ENCODE measurements around the gene KIFC1. TPM values are rescaled to one million over a fixed set of nuclear protein-coding genes. Genes with fewer than 3 reads are reported as not detected.

Gene KIFC1
- total RNA-seq, 2 experiments from 2014 or later: 107 TPM

DNA sequence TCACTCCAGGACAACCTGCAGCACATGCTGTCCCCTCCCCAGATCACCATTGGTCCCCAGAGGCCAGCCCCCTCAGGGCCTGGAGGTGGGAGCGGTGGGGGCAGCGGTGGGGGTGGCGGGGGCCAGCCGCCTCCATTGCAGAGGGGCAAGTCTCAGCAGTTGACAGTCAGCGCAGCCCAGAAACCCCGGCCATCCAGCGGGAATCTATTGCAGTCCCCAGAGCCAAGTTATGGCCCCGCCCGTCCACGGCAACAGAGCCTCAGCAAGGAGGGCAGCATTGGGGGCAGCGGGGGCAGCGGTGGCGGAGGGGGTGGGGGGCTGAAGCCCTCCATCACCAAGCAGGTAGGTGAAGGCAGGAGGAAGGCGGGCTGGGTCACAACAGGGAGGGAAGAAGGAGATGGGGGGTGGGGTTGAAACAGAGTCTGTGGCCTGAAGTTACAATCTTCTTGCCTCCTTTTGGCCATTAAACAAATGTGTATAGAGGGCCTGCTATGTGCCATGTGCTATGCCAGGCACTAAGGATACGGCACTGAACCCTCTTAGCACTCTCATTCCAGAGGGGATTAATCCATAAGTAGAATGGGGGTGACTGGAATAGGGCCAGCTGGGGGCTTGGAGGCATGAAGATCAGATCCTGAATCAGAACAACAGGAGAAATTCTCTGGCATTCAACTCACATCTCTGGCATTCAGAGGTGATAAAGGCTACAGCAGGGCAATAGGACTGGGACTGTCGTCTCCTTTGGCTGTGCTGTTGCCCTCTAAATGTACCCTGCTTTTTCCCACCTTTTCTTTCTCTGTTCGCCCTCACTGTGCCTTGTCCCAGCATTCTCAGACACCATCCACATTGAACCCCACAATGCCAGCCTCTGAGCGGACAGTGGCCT lies 52.2 kb downstream of the KIFC1 start:
- H3K36me3 Mint-ChIP-seq (ENCODE audit: low read depth): peaks cover 14% of the 10 kb centered on the region
- intact Hi-C loops (cut with micrococcal nuclease): no loop called here
- H3K4me3 Mint-ChIP-seq: no peak overlapping the region
- no peak overlapping the region for H3K27ac Mint-ChIP-seq
- DNase-seq: no peak
- H3K9me3 Mint-ChIP-seq: no peaks in the 10 kb centered on the region
- no peaks in the 10 kb centered on the region for H3K4me1 Mint-ChIP-seq (ENCODE audit: low read depth)
- CTCF ChIA-PET: interaction anchor here (0.9 kb wide), 1 partner anchor 25 kb away, joined by 3 read pairs; no protein-coding TSS in a partner anchor
- H3K27me3 Mint-ChIP-seq (ENCODE audit: low read depth): no peaks in the 10 kb centered on the region

DNA sequence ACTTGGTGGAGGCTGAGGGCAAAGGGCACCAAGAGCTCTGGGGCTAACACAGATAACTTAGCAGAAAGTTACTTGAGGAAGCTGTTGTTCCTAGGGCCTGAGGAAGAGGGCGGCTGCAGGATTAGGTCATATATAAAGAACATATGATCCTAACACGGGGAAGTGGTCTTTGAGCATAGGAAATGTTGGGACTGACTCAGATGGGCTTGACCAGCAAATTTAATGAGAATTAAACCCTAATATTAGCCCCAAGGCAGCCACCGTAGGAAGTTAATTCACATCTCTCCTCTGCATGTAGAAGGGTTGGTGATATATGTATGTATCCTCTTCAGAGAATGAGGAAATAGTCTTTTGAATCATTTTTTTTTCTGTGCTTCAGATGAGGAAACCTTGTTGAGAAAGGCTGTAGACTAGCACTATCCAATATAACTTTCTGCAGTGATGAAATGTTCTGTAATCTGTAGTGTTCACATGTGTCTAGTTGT lies 53.5 kb downstream of the KIFC1 start:
- Mint-ChIP-seq H3K27me3 (ENCODE audit: low read depth) (no peaks in the 10 kb centered on the region), H3K4me3 (no peak overlapping the region), H3K9me3 (no peaks in the 10 kb centered on the region), H3K27ac (no peak overlapping the region), H3K36me3 (ENCODE audit: low read depth) (peaks cover 11% of the 10 kb centered on the region), H3K4me1 (ENCODE audit: low read depth) (no peaks in the 10 kb centered on the region)
- intact Hi-C loops (cut with micrococcal nuclease): no loop called here
- CTCF ChIA-PET: no interaction called here
- DNase-seq: no peak

DNA sequence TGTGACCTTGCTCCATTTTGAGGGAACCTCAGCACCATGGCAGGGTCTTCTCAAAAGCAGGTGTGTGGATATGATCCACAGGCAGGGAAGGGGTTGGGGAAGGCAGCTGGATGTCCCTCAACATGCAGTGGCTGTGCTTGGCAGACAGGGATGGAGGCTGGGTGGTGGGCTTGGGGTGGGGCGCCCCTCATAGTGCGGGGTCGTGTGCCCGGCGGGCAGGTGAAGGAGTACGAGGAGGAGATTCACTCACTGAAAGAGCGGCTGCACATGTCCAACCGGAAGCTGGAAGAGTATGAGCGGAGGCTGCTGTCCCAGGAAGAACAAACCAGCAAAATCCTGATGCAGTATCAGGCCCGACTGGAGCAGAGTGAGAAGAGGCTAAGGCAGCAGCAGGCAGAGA lies 54.7 kb downstream of the KIFC1 start:
- Mint-ChIP-seq H3K4me1 (ENCODE audit: low read depth) (peaks cover 4% of the 10 kb centered on the region), H3K27ac (peak overlapping the region; percentile 21), H3K9me3 (no peaks in the 10 kb centered on the region), H3K4me3 (no peak overlapping the region), H3K27me3 (ENCODE audit: low read depth) (no peaks in the 10 kb centered on the region), H3K36me3 (ENCODE audit: low read depth) (peaks cover 11% of the 10 kb centered on the region)
- intact Hi-C loops (cut with micrococcal nuclease): no loop called here
- CTCF ChIA-PET: no interaction called here
- no peak for DNase-seq

DNA sequence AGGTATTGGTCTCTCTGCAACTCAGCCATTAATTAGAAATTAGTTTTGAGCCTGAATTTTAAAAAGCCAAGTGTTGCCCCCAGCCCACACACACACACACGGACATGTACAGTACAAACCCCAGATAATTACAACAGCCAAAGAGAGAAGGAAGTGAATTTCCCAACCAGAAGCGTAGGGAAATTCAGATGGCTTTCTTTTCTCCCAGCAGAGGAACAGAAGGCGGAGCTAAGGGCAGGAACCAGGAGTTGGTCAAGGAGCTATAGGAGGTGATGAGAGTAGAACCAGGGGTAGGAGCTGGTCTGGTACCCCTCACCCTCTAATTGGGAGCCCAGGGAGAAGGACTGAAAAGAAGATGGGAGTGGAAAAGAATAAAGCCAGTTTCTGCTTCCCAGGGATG lies 58.8 kb downstream of the KIFC1 start:
- H3K4me3 Mint-ChIP-seq: no peak overlapping the region
- intact Hi-C loops (cut with micrococcal nuclease): no loop called here
- H3K4me1 Mint-ChIP-seq (ENCODE audit: low read depth): peaks cover 27% of the 10 kb centered on the region
- no peaks in the 10 kb centered on the region for H3K27me3 Mint-ChIP-seq (ENCODE audit: low read depth)
- peak overlapping the region; percentile 20 for H3K27ac Mint-ChIP-seq
- H3K36me3 Mint-ChIP-seq (ENCODE audit: low read depth): peaks cover 11% of the 10 kb centered on the region
- CTCF ChIA-PET: interaction anchor here (0.6 to 1.3 kb wide), 2 partner anchors 24 to 115 kb away, joined by 4 read pairs; no protein-coding TSS in a partner anchor
- no peak for DNase-seq
- no peaks in the 10 kb centered on the region for H3K9me3 Mint-ChIP-seq

DNA sequence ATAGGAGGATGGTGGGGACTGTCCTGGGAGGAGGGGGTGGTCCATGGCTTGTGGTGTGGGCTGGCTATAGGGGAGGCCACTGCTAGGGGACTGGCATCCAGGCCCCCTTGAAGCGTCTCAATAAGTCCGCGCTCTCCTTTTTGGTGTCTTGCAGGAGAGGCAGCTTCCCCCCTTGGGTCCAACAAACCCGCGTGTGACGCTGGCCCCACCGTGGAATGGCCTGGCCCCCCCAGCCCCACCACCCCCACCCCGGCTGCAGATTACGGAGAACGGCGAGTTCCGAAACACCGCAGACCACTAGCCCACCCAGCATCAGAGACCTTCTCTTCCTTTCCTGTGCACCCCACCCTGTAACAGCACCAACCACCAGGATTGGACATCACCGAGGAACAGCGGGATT lies 60.0 kb downstream of the KIFC1 start:
- Mint-ChIP-seq H3K36me3 (ENCODE audit: low read depth) (peaks cover 19% of the 10 kb centered on the region), H3K9me3 (no peaks in the 10 kb centered on the region), H3K4me3 (no peak overlapping the region), H3K27me3 (ENCODE audit: low read depth) (no peaks in the 10 kb centered on the region), H3K27ac (no peak overlapping the region), H3K4me1 (ENCODE audit: low read depth) (peaks cover 38% of the 10 kb centered on the region)
- intact Hi-C loops (cut with micrococcal nuclease): no loop called here
- no peak for DNase-seq
- CTCF ChIA-PET: no interaction called here

DNA sequence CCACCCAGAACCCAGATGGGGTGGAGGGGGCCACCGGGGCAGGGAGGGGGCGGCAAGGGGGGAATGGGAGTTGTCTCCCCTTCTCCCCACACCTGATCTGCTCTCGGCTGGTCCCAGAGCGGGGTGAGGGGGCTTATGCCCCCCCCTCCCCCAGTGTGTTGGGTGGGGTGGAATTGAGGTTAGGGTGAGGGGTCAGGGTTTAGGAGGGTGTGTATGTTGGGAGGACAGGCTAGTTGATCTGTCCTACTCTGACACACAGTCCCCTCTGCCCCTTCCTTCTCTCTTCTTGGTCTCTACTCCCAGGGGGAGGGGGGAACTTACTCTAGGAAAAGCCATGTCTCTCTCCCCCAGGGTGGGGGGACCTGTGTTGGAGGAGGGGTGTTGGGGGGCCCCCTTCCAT lies 60.9 kb downstream of the KIFC1 start:
- no peaks in the 10 kb centered on the region for H3K27me3 Mint-ChIP-seq (ENCODE audit: low read depth)
- no peak overlapping the region for H3K4me3 Mint-ChIP-seq
- CTCF ChIA-PET: no interaction called here
- H3K9me3 Mint-ChIP-seq: no peaks in the 10 kb centered on the region
- intact Hi-C loops (cut with micrococcal nuclease): no loop called here
- H3K27ac Mint-ChIP-seq: no peak overlapping the region
- H3K36me3 Mint-ChIP-seq (ENCODE audit: low read depth): peaks cover 23% of the 10 kb centered on the region
- peaks cover 47% of the 10 kb centered on the region for H3K4me1 Mint-ChIP-seq (ENCODE audit: low read depth)
- no peak for DNase-seq

DNA sequence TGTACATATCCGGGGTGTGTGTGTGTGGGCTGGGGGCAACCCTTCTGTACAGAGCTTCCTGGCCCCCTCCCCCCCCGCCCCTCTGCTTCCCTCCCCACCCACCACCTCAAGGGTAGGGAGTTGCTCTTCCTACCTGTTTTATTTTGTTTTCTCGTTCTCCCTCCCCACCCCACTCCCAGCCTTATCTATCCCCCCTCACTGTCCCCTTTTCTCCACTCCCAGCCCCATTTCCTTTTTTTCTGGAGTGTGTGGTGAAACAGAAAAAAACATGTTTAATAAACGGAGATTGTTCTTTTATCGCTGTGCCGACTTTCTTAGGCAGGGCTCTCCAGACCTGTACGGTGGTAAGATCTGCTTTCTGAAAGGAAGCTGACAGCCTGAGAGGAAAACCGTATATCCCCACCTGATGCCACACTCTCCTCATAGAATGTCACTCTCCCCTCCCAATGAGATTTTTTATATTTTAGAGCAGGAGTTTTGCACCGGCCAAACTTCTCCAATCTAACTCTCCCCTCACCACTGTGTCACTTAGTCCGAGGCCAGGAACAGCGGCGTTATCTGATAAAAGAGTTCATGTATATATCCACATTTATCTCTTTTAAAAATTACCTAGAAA lies 61.9 kb downstream of the KIFC1 start:
- Mint-ChIP-seq H3K27me3 (ENCODE audit: low read depth) (no peaks in the 10 kb centered on the region), H3K4me3 (peak overlapping the region; percentile 87), H3K9me3 (no peaks in the 10 kb centered on the region), H3K27ac (peak overlapping the region; percentile 85), H3K4me1 (ENCODE audit: low read depth) (peaks cover 47% of the 10 kb centered on the region), H3K36me3 (ENCODE audit: low read depth) (peaks cover 19% of the 10 kb centered on the region)
- intact Hi-C loops (cut with micrococcal nuclease): loop anchor here (1.0 kb wide), 5 partner anchors 22 to 118 kb away; partner anchors contain the start of genes CUTA and KIFC1
- no peak for DNase-seq
- CTCF ChIA-PET: interaction anchor here (1.1 kb wide), 1 partner anchor 247 kb away, joined by 4 read pairs; no protein-coding TSS in a partner anchor

DNA sequence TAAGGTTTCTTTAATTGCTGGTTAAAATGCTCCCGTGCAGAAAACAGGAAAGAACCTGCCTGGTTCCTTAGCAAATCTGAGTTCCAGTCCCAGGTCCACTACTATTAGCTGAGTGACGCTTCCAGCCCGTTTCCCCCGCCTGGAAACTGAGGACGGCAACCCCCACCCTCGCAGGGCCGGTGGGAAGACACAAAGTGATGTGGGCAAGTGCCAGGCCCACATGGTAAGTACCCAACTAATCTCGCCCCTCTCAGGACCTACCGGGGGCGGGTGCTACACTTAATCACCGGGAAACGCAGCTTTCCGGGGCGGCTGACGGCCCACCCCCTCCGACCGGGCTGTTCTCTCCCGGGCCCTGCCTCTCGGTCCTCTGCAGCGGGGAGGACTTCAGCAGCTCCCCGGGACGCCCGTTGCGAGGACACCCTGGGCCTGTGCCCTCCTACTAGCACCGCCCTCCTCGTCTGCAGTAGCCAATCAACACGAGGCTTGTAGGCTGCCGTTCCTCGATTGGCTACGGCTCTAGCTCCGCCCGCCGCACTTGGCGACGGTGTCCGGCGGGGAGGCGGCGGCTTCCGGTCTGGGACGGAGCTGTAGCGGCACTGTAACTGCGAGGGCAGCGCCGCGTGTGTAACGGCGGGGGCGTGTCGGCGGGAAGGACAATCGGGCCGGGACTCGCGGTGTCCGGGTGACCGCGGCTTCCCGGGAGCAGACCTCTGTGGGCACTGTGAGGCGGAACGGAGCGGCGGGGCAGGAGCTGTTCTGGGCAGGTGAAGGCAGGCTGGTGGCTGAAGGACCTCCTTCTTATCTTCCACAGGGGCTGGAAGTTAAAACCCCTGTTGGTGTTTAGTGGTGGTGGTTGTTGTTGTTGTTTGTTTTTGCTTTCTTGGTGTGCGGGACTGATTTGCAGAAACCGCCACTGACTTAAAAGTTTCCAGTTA lies 62.7 kb downstream of the KIFC1 start, which contains the start of gene ZBTB9:
ZBTB9 (plus strand) TSS at position 568 of the 938 bp plus-strand sequence. CDS start 525 bp downstream, outside the sequence.
- Mint-ChIP-seq H3K36me3 (ENCODE audit: low read depth) (peaks cover 19% of the 10 kb centered on the region), H3K27ac (peak within 1 kb of the TSS; percentile 85), H3K4me1 (ENCODE audit: low read depth) (peaks cover 47% of the 10 kb centered on the region), H3K9me3 (no peaks in the 10 kb centered on the region), H3K4me3 (peak within 1 kb of the TSS; percentile 87), H3K27me3 (ENCODE audit: low read depth) (no peaks in the 10 kb centered on the region)
- intact Hi-C loops (cut with micrococcal nuclease): loop anchor here (1.0 kb wide), 5 partner anchors 23 to 117 kb away; partner anchors contain the start of genes CUTA and KIFC1
- peak; percentile 96 for DNase-seq
- CTCF ChIA-PET: interaction anchor here (0.6 to 1.1 kb wide), 5 partner anchors 28 to 246 kb away, joined by 3 to 4 read pairs (median 3); partner anchors contain the start of gene B3GALT4

DNA sequence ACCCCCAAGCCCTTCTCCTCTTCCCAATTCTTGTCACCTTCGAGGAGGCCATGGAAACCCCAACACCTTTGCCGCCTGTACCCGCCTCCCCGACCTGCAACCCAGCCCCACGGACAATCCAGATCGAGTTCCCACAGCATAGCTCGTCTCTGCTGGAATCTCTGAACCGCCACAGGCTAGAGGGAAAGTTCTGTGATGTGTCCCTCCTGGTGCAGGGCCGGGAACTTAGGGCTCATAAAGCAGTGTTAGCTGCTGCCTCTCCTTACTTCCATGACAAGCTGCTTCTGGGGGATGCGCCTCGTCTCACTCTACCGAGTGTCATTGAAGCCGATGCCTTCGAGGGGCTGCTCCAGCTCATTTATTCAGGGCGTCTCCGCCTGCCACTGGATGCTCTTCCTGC lies 63.4 kb downstream of the KIFC1 start:
- CTCF ChIA-PET: interaction anchor here (0.6 to 1.1 kb wide), 4 partner anchors 57 to 178 kb away, joined by 3 to 4 read pairs (median 3); partner anchors contain the start of genes B3GALT4 and KIFC1
- Mint-ChIP-seq H3K36me3 (ENCODE audit: low read depth) (peaks cover 19% of the 10 kb centered on the region), H3K9me3 (no peaks in the 10 kb centered on the region), H3K4me3 (peak overlapping the region; percentile 87), H3K27ac (peak overlapping the region; percentile 85), H3K27me3 (ENCODE audit: low read depth) (no peaks in the 10 kb centered on the region), H3K4me1 (ENCODE audit: low read depth) (peaks cover 47% of the 10 kb centered on the region)
- no peak for DNase-seq
- intact Hi-C loops (cut with micrococcal nuclease): no loop called here

DNA sequence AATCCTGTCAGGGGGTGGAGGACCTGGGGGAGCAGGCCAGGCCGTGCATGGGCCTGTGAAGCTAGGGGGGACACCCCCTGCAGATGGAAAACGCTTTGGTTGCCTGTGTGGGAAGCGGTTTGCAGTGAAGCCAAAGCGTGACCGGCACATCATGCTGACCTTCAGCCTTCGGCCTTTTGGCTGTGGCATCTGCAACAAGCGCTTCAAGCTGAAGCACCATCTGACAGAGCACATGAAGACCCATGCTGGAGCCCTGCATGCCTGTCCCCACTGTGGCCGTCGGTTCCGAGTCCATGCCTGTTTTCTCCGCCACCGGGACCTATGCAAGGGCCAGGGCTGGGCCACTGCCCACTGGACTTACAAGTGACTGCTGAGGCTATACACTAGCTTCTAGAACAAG lies 64.5 kb downstream of the KIFC1 start:
- Mint-ChIP-seq H3K4me3 (no peak overlapping the region), H3K27ac (no peak overlapping the region), H3K36me3 (ENCODE audit: low read depth) (peaks cover 19% of the 10 kb centered on the region), H3K27me3 (ENCODE audit: low read depth) (no peaks in the 10 kb centered on the region), H3K4me1 (ENCODE audit: low read depth) (peaks cover 44% of the 10 kb centered on the region), H3K9me3 (no peaks in the 10 kb centered on the region)
- intact Hi-C loops (cut with micrococcal nuclease): no loop called here
- DNase-seq: no peak
- CTCF ChIA-PET: no interaction called here

DNA sequence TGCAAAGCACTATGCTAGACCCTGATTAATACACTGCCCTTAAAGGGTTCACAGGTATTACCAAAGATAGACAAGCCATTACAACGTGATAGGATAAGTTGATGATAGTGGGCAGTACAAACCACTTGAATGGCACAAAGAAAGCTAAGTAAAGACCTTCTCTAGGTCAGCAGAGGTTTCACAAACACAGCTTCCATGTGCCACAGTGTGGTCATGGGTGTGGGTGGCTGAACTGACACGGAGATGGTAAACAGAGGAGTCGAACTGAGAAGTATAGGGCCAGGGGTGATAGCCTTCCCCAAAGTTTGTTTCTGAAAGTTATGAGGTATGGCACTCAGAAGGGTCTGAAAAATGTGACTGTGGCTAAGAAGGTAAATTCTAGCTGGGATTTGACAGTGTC lies 67.1 kb downstream of the KIFC1 start:
- Mint-ChIP-seq H3K27ac (no peak overlapping the region), H3K4me1 (ENCODE audit: low read depth) (peaks cover 33% of the 10 kb centered on the region), H3K9me3 (no peaks in the 10 kb centered on the region), H3K4me3 (no peak overlapping the region), H3K36me3 (ENCODE audit: low read depth) (peaks cover 19% of the 10 kb centered on the region), H3K27me3 (ENCODE audit: low read depth) (no peaks in the 10 kb centered on the region)
- CTCF ChIA-PET: interaction anchor here (1.1 kb wide), 1 partner anchor 18 kb away, joined by 3 read pairs; no protein-coding TSS in a partner anchor
- intact Hi-C loops (cut with micrococcal nuclease): no loop called here
- no peak for DNase-seq

Measured in activated naive CD4-positive, alpha-beta T cell treated with anti-CD3 and anti-CD28 coated beads for 36 hours (primary cell).